Activated naive CD8-positive, alpha-beta T cell treated with anti-CD3 and anti-CD28 coated beads for 36 hours (primary cell): ENCODE data around the gene IL23A. TPM values are rescaled to one million over a fixed set of nuclear protein-coding genes. Genes with fewer than 3 reads are reported as not detected.
A peak's percentile ranks its signal among the peaks of the same experiment; 100 is the strongest.
"Not testable (repeated sequence)": the region's sequence is repeated elsewhere in the genome, so short reads cannot be mapped to it uniquely, and the experiment has no call there.

Experiments used
- DNase-seq: peaks from one replicate; pipeline ENCODE4 v3.0.0; 2021
- H3K27ac Mint-ChIP-seq: one replicate; pipeline ENCODE4 v1.8.0; 2022; ENCODE audit warnings: mild to moderate bottlenecking, moderate library complexity, mixed read lengths
- H3K27me3 Mint-ChIP-seq: one replicate; pipeline ENCODE4 v1.8.0; 2022; ENCODE audit warnings: mild to moderate bottlenecking, mixed read lengths
- H3K36me3 Mint-ChIP-seq: one replicate; pipeline ENCODE4 v1.8.0; 2021; ENCODE audit warnings: mild to moderate bottlenecking, mixed read lengths
- H3K4me1 Mint-ChIP-seq: one replicate; pipeline ENCODE4 v1.8.0; 2021; ENCODE audit warnings: mixed read lengths
- H3K4me3 Mint-ChIP-seq: one replicate; pipeline ENCODE4 v1.8.0; 2022; ENCODE audit warnings: mild to moderate bottlenecking, moderate library complexity, mixed read lengths
- H3K9me3 Mint-ChIP-seq: one replicate; pipeline ENCODE4 v1.8.0; 2022; ENCODE audit warnings: mixed read lengths
- total RNA-seq, 2 experiments: library from RNA; stranded (reverse); gene quantifications; one replicate each; pipeline ENCODE4 v1.2.3, GENCODE V29; 2021

The IL23A gene
- total RNA-seq, 2 experiments from 2014 or later = 20.9 to 22.9 TPM

DNA sequence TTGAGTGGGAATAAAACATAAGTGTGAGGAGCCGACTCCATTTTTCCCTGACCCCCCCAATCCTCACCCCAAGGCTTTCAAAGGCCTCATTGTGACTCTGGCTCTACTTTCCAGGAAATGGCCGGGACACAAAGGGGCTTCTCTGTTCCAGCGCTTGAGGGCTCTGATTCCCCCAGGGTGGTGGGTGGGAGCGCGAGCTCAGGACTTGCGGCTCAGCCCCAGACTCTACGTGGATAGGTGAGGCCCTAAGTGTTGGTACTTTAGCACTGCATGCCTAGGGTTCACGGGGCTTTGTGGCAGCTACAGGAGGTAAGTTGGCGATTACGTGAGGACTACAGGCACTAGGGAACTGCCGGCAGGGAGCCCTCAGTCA is 23.4 kb upstream of the IL23A start:
- peaks cover 17% of the 10 kb centered on the region for H3K4me1 Mint-ChIP-seq

DNA sequence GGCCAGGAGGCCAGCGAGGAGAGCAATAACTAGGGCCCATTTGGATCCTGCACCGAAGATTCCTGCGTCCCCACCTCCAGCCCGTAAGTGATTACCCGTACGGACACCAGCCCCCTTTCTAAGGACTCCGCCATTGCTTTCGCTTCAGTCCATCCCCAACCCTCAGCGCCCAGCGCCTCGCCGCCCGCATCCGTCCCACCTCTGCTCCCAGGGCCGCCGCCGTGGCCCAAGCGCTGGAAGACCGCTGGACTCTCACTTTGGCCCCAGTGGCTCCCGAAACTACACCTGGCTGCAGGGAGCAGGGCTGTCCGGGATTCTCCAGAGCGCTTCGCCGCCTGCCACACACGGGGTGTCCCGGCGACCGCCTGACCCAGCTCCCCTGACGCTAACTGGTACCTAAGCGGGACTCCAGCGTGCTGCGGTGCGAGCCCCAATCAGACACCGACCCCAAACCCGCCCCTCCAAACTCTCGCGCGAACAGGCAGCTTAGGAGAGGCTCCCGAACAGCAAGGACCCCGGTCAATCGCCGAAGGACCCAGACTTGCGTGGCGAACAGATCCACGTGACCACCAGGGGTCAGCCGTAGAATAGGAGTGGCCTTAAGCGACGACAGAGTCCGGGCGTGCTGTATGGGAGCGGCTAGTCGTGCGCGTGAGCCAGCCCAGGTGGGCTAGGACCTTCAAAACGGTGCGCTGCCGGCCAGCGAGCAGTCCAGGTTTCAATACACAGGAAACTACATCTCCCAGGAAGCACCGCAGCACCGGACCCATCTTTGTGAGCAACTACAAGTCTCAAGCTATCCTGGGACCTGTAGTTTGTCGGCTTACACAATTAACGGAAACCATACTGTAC is 22.8 kb upstream of the IL23A start, which contains the start of gene CNPY2:
Gene CNPY2 (minus strand): TSS at position 367 of the 852 bp plus-strand sequence. CDS start 771 bp downstream, outside the sequence.
- Mint-ChIP-seq H3K27me3 (no peaks in the 10 kb centered on the region), H3K27ac (peak within 1 kb of the TSS; percentile 97), H3K36me3 (peaks cover 23% of the 10 kb centered on the region), H3K4me1 (peaks cover 17% of the 10 kb centered on the region), H3K9me3 (no peaks in the 10 kb centered on the region), H3K4me3 (peak within 1 kb of the TSS; percentile 98)
- peak; percentile 93 for DNase-seq

More for the DNA sequence above, 23.4 kb upstream of the IL23A start:
- Mint-ChIP-seq H3K4me3 (peak overlapping the region; percentile 98), H3K27me3 (no peaks in the 10 kb centered on the region), H3K9me3 (no peaks in the 10 kb centered on the region), H3K36me3 (peaks cover 24% of the 10 kb centered on the region), H3K27ac (peak overlapping the region; percentile 97)
- DNase-seq = no peak

DNA sequence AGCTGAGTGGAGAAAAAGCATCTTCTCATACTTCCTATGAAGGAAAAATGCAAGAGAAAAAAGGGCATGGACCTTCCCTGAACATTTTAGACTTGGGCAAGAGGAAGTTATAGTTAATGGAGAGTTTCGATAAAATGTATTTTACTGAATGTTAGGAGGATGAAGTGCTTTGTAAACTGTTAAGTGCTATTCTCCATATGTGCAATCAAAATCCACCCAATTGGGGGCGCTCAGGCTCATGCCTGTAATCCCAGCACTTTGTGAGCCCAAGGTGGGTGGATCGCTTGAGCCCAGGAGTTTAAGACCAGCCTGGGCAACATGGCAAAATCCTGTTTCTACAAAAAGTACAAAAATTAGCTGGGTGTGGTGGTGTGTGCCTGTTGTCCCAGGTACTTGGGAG is 21.0 kb upstream of the IL23A start:
- no peaks in the 10 kb centered on the region for H3K27me3 Mint-ChIP-seq
- peak overlapping the region; percentile 35 for H3K27ac Mint-ChIP-seq
- DNase-seq = no peak
- no peaks in the 10 kb centered on the region for H3K9me3 Mint-ChIP-seq
- H3K4me3 Mint-ChIP-seq = no peak overlapping the region
- peaks cover 14% of the 10 kb centered on the region for H3K4me1 Mint-ChIP-seq
- H3K36me3 Mint-ChIP-seq = peaks cover 22% of the 10 kb centered on the region

DNA sequence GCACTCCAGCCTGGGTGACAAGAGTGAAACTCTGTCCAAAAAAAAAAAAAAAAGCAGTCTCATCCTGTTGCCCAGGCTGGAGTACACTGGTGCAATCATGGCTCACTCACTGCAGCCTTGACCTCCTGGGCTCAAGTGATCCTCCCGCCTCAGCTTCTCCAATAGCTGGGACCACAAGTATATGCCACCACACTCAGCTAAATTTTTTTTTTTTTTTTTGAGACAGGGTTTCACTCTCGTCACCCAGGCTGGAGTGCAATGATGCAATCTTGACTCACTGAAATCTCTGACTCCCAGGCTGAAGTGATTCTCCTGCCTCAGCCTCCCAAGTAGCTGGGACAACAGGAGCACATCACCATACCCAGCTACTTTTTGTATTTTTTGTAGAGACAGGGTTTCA is 17.7 kb upstream of the IL23A start:
- no peak for DNase-seq
- H3K36me3 Mint-ChIP-seq = peaks cover 6% of the 10 kb centered on the region
- H3K9me3 Mint-ChIP-seq = no peaks in the 10 kb centered on the region
- H3K27ac Mint-ChIP-seq = no peak overlapping the region
- peaks cover 7% of the 10 kb centered on the region for H3K4me1 Mint-ChIP-seq
- no peak overlapping the region for H3K4me3 Mint-ChIP-seq
- H3K27me3 Mint-ChIP-seq = no peaks in the 10 kb centered on the region

DNA sequence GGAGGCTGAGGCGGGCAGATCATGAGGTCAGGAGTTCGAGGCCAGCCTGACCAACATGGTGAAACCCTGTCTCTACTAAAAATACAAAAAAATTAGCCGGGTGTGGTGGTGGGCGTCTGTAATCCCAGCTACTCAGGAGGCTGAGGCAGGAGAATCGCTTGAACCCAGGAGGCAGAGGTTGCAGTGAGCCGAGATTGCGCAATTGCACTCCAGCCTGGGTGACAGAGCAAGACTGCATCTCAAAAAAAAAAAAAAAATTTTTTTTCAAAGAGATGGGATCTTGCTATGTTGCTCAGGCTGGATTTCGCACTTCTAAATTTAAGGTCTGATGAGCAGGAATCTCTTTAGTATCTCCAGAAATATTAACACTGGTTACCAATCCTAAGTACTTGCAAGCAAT is 17.1 kb upstream of the IL23A start:
- DNase-seq, H3K4me3 Mint-ChIP-seq, H3K4me1 Mint-ChIP-seq, H3K27ac Mint-ChIP-seq, H3K9me3 Mint-ChIP-seq, H3K27me3 Mint-ChIP-seq, H3K36me3 Mint-ChIP-seq: not testable (repeated sequence)

DNA sequence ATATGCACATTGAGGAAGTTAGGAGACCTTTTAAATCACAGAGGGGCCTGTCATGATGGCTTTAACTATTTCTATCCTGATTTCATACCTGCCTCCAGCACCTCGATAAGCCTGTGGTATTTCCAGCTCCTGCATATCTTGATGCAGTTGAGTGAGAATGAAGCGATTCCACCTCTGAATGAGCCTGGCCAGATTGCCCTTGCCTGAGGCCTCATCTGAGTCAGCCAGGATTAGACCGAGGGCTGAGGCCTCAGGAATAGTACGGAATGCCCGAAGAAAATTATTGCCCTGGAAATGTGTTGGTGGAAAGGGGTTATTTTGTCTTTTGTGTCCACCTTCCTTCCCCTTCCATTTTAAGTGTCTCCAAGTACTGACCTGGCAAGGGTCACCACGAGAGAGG is 14.5 kb upstream of the IL23A start:
- peaks cover 3% of the 10 kb centered on the region for H3K36me3 Mint-ChIP-seq
- H3K4me3 Mint-ChIP-seq = no peak overlapping the region
- no peak overlapping the region for H3K27ac Mint-ChIP-seq
- DNase-seq = no peak
- no peaks in the 10 kb centered on the region for H3K4me1 Mint-ChIP-seq
- H3K27me3 Mint-ChIP-seq = no peaks in the 10 kb centered on the region
- no peaks in the 10 kb centered on the region for H3K9me3 Mint-ChIP-seq

DNA sequence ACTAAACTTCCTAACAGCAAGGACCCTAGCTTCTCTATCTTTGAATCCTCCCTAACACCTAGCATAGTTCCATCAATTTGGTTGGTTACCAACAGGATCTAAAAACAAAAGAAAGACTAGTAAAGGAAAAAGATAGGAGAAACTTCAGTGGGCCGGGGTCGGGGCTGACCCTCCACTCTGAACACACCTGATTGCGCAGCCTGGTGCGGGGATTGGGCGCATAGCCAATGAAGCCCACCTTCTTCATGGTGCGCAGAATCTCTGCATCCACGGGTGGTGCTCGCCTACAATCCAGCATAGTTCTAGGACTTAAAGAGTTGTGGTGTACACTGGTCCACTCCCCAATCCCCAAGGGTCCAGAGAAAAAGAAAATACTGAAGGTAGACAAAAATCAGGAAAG is 12.6 kb upstream of the IL23A start:
- Mint-ChIP-seq H3K9me3 (no peaks in the 10 kb centered on the region), H3K27ac (no peak overlapping the region)

DNA sequence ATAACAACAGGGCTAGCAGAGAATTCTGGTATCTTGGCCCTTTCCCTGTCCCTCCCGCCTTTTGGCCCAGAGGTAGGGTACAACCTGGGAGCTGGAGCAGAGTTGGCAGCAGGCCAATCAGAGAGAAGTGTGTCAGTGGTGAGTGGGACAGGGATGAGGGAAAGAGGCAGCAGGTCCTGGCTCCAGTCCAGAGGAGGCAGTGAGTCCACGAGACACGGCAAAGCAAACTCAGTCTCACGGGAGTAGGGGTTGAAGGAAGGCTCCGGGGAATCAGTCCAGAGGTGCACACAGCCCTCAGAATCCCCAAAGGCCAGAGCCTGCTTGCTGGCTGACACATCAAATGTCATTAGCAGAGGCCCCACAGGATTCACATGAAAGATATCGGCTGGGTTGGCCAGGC is 12.2 kb upstream of the IL23A start:
- no peak overlapping the region for H3K4me3 Mint-ChIP-seq
- DNase-seq = no peak
- no peaks in the 10 kb centered on the region for H3K9me3 Mint-ChIP-seq
- H3K4me1 Mint-ChIP-seq = peaks cover 3% of the 10 kb centered on the region
- peaks cover 1% of the 10 kb centered on the region for H3K36me3 Mint-ChIP-seq
- no peak overlapping the region for H3K27ac Mint-ChIP-seq
- H3K27me3 Mint-ChIP-seq = no peaks in the 10 kb centered on the region

More for the DNA sequence above, 12.6 kb upstream of the IL23A start:
- H3K36me3 Mint-ChIP-seq = peaks cover 1% of the 10 kb centered on the region
- no peaks in the 10 kb centered on the region for H3K27me3 Mint-ChIP-seq
- no peak overlapping the region for H3K4me3 Mint-ChIP-seq
- peaks cover under 1% of the 10 kb centered on the region for H3K4me1 Mint-ChIP-seq
- no peak for DNase-seq

DNA sequence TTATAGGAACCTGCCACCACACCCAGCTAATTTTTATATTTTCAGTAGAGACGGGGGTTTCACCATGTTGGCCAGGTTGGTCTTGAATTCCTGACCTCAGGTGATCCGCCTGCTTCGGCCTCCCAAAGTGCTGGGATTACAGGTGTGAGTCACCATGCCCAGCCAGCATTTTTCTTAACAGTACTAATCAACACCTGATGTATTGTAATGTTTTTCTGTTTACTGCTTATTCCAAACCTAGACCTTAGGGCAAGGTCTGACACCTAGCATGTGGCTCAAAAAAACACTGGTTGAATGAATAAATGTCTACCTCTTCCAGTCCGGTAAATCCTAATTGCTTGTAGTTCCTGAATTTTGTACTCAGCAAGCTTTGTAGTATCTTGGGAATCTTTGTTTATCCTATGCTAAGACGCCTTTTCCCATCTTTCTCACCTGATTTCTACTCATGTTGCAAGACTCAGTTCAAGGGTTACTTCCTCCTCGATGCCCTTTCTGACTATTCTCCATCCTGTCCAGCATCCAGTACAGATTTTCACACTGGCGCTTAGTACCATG is 7.7 kb upstream of the IL23A start:
- no peak for DNase-seq
- H3K27me3 Mint-ChIP-seq = peaks cover 4% of the 10 kb centered on the region
- H3K36me3 Mint-ChIP-seq = peaks cover 4% of the 10 kb centered on the region
- H3K4me1 Mint-ChIP-seq = peaks cover 17% of the 10 kb centered on the region
- H3K4me3 Mint-ChIP-seq = no peak overlapping the region
- no peaks in the 10 kb centered on the region for H3K9me3 Mint-ChIP-seq
- no peak overlapping the region for H3K27ac Mint-ChIP-seq

DNA sequence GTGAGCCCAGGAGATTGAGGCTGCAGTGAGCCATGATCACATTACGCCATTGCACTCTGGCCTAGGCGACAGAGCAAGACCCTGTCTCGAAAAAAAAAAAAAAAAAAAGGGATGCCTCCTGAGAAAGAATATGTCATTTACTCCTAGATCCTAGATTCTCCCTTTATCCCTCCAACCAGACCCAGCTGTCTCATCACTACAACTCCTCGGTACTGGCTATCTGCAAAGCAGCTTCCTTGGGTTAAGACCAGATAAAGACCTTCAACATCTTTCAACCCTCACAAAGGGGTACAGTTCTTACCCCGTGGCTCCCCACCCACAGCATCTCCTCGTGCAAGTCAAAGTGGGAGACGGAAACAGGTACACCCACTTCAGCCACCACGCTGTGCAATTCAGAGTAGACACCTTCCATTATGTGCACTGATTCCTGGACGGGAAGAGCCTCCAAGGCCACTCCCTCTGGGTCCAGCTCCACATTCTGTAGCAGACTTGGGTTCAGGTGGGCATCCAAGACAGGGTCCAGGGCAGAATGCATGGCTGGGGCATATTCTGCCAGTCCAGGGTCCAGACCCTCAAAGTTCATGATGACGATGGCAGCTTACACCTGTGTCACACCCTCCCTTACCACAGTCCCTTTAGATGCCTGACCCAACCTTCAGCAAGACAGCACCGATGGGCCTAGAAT is 6.0 kb upstream of the IL23A start:
- Mint-ChIP-seq H3K36me3 (peaks cover 4% of the 10 kb centered on the region), H3K4me1 (peaks cover 28% of the 10 kb centered on the region), H3K27ac (peak overlapping the region; percentile 100), H3K9me3 (no peaks in the 10 kb centered on the region), H3K27me3 (peaks cover 4% of the 10 kb centered on the region), H3K4me3 (peak overlapping the region; percentile 90)
- DNase-seq = no peak

DNA sequence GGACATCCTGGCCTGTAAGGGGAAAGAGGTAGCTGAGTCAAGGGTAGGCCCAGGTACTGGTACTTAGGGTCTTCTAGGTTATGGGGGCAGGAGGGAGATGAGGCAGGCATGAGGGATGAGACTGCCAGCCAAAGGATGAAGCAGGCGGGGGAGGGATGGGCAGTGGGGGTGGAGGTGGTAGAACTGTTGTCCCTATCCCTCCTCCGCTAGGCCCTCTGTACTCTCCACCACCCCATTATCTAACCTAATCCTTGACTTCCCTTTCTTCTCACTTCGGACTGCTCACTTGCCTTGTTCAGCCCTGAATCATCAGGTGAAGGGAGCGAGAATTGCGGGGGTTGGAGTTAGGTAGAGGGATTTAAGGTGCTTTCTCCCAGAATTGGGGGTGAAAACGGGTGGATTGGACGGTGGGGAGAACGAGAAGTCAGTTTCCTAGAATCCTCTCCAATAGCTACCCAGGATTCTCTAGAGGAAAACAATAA is 5.4 kb upstream of the IL23A start:
- no peaks in the 10 kb centered on the region for H3K9me3 Mint-ChIP-seq
- peaks cover 5% of the 10 kb centered on the region for H3K36me3 Mint-ChIP-seq
- peak overlapping the region; percentile 90 for H3K4me3 Mint-ChIP-seq
- H3K27me3 Mint-ChIP-seq = peaks cover 4% of the 10 kb centered on the region
- H3K27ac Mint-ChIP-seq = peak overlapping the region; percentile 100
- no peak for DNase-seq
- H3K4me1 Mint-ChIP-seq = peaks cover 34% of the 10 kb centered on the region

DNA sequence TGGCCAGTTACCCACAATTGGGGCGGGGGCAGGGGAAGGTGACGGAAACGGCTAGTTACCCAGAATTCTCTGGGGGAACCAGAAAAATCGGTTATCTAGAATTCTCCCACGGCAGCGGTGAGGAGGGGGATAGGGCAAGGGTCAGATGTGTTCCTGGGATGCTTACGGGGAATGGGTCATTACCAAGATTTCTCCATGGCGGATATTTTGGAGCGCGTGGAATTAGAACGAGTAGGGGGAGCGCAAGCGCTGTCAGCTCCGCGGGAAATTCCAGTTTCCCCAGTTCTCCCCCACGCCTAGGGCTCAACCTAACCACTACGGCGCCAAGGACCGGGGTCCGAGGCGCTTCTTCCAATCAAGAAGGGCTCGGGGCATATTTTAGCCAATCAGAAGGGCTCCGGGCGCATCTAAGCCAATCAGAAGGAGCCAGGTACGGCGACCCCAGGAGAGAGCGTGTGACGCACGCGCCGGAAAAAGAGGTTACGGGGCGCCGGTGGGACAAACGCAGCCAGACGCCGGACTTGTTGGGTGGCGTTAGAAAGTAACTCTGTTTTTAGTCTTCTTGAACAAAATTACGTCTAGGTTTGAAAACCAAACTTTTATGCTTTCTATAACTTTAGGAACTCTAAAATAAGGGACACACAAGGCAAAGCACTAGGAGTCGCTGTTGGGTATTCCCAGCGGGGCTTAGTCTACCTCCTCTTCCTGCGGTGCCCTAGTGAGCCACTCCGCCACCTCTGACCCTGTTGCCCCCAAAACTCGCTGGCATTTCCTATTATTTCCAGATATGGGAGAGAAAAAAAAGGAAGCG is 4.8 kb upstream of the IL23A start, which contains the start of gene PAN2:
Gene PAN2 (minus strand): TSS at position 322 of the 811 bp plus-strand sequence. CDS start 906 bp downstream, outside the sequence.
- DNase-seq = peak; percentile 93
- peak within 1 kb of the TSS; percentile 100 for H3K27ac Mint-ChIP-seq

DNA sequence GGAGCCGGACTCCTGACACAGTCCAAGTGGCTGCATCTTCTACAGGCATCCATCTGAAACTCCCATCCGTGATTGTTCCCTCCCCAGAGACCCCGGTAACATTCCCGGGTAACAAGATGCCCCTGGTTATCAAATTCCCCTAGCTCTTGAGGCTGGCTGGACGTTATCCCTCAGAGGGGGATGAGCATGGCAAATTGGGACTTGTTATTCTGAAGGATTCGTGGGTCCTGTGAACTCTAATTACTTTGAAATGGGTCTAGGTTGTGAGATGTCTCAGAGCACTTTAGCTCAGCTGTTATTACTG is 4.2 kb upstream of the IL23A start:
- no peak for DNase-seq
- peaks cover 12% of the 10 kb centered on the region for H3K36me3 Mint-ChIP-seq
- H3K4me3 Mint-ChIP-seq = peak overlapping the region; percentile 90
- peaks cover 4% of the 10 kb centered on the region for H3K27me3 Mint-ChIP-seq
- no peaks in the 10 kb centered on the region for H3K9me3 Mint-ChIP-seq
- H3K27ac Mint-ChIP-seq = peak overlapping the region; percentile 100
- peaks cover 44% of the 10 kb centered on the region for H3K4me1 Mint-ChIP-seq

More for the DNA sequence above, 4.8 kb upstream of the IL23A start, which contains the start of gene PAN2:
- Mint-ChIP-seq H3K27me3 (peaks cover 4% of the 10 kb centered on the region), H3K4me3 (peak within 1 kb of the TSS; percentile 90), H3K9me3 (no peaks in the 10 kb centered on the region), H3K4me1 (peaks cover 39% of the 10 kb centered on the region), H3K36me3 (peaks cover 7% of the 10 kb centered on the region)

DNA sequence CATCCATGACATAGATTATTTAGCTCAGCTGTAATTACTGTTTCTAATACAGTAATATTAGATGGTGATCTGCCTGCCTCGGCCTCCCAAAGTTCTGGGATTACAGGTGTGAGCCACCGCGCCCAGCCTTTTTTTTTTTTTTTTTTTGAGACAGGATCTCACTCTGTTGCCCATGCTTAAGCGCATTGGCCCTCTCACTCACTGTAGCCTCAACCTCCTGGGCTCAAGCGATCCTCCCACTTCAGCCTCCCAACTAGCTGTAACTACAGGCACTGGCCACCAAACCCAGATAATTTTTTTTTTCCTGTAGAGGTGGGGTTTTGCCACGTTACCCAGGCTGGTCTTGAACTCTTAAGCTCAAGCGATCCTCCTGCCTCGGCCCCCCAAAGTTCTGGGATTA is 3.2 kb upstream of the IL23A start:
- H3K27ac Mint-ChIP-seq, H3K27me3 Mint-ChIP-seq, DNase-seq, H3K4me3 Mint-ChIP-seq, H3K9me3 Mint-ChIP-seq: not testable (repeated sequence)
- peaks cover 50% of the 10 kb centered on the region for H3K4me1 Mint-ChIP-seq
- peaks cover 17% of the 10 kb centered on the region for H3K36me3 Mint-ChIP-seq
